HCT116 (cell line): Measurements from ENCODE around the gene TMEM209. TPM values are rescaled to one million over a fixed set of nuclear protein-coding genes. Genes with fewer than 3 reads are reported as not detected.

Source experiments
- ATAC-seq: fragments of 200-7000 bp; cut with Tn5 transposase; 2 replicates; pipeline ENCODE4 v1.9.1; 2020; ENCODE audit warnings: mild to moderate bottlenecking, moderate library complexity
- BruUV-seq: library from RNA; stranded (reverse); fragments of 400-500 nt; replicated peaks from 2 replicates; lab custom pipeline; 2021; lab: Mats Ljungman, UMichigan
- CTCF ChIA-PET: fragments of 300-600 bp; sonication (Branson Sonifier 250); formaldehyde crosslinking; loops from one replicate; lab custom pipeline; 2021; ENCODE audit warnings: antibody characterized with exemption; lab: Charles Lee
- POLR2A ChIA-PET: fragments of 300-600, 350-600 bp; sonication (Branson Sonifier 250); formaldehyde crosslinking; loops from one replicate; lab custom pipeline; 2021; ENCODE audit warnings: antibody characterized with exemption; lab: Charles Lee
- RAD21 ChIA-PET, 2 experiments: fragments of 300-600 bp; sonication (Branson Sonifier 250); formaldehyde crosslinking; loops; one replicate each; lab custom pipeline; 2023; ENCODE audit warnings: low total read pairs in 2 of 2; ENCODE audit not compliant: uncharacterized antibody in 2 of 2, unreplicated experiment in 2 of 2, low non-redundant PET in 1 of 2; lab: Charles Lee
- DNase-seq: peaks from one replicate; pipeline ENCODE4 v3.0.0-alpha.2; 2010; ENCODE audit warnings: low read depth, low spot score
- H2AFZ ChIP-seq: fragments of 200-600 bp; shearing (Covaris generic), sonication (generic); 2 replicates; pipeline ENCODE4 v1.6.1; 2017; ENCODE audit warnings: low read depth, mixed run types, mixed read lengths, antibody characterized with exemption, low read length; ENCODE audit not compliant: poor library complexity, severe bottlenecking
- H3K27ac ChIP-seq: 2 replicates; pipeline ENCODE4 v1.5.1; 2012; ENCODE audit warnings: low read depth, low read length
- H3K27me3 ChIP-seq: fragments of 200-600 bp; sonication (generic); 2 replicates; pipeline ENCODE4 v1.6.1; 2016; ENCODE audit warnings: mixed run types, low read length, mixed read lengths; ENCODE audit not compliant: insufficient read depth
- H3K36me3 ChIP-seq, 2 experiments: fragments of 200-500 bp in 1 of 2; fragments of 200-600 bp in 1 of 2; sonication (Bioruptor generic) in 1 of 2; sonication (generic) in 1 of 2; 2 replicates each; pipeline versions ENCODE4 v1.5.1 to v1.6.1; 2014 to 2016; ENCODE audit warnings: low read length in 2 of 2, inconsistent platforms in 1 of 2, mixed read lengths in 1 of 2, mixed run types in 1 of 2; ENCODE audit not compliant: insufficient read depth in 2 of 2, control insufficient read depth in 1 of 2
- H3K4me1 ChIP-seq, 2 experiments: fragments of 200-600 bp in 1 of 2; sonication (generic) in 1 of 2; 2 replicates each; pipeline versions ENCODE4 v1.5.1 to v1.6.1; 2012 to 2017; ENCODE audit warnings: low read length in 2 of 2, inconsistent platforms in 1 of 2, mild to moderate bottlenecking in 1 of 2, mixed read lengths in 1 of 2, mixed run types in 1 of 2, moderate library complexity in 1 of 2; ENCODE audit not compliant: insufficient read depth in 2 of 2, control insufficient read depth in 1 of 2
- H3K4me2 ChIP-seq: fragments of 200-600 bp; sonication (generic); 2 replicates; pipeline ENCODE4 v1.6.1; 2017; ENCODE audit warnings: mixed run types, low read length, mixed read lengths
- H3K4me3 ChIP-seq, 2 experiments: fragments of 200-600 bp in 1 of 2; sonication (generic) in 1 of 2; replicated peaks in 1 of 2; 2 replicates each; pipeline ENCODE4 v1.5.1; 2011 to 2016; ENCODE audit warnings: low read length in 2 of 2, control low read depth in 1 of 2, low read depth in 1 of 2, mild to moderate bottlenecking in 1 of 2, mixed read lengths in 1 of 2, mixed run types in 1 of 2
- H3K79me2 ChIP-seq: fragments of 200-600 bp; sonication (generic); 2 replicates; pipeline ENCODE4 v1.6.1; 2017; ENCODE audit warnings: mild to moderate bottlenecking, mixed run types, low read length, moderate library complexity, mixed read lengths; ENCODE audit not compliant: insufficient read depth
- H3K9ac ChIP-seq: fragments of 200-600 bp; sonication (generic); 2 replicates; pipeline ENCODE4 v1.6.1; 2016; ENCODE audit warnings: low read length, mixed read lengths
- H3K9me2 ChIP-seq: fragments of 200-600 bp; sonication (generic), shearing (Covaris generic); 2 replicates; pipeline ENCODE4 v1.6.1; 2017; ENCODE audit warnings: mixed run types, mild to moderate bottlenecking, moderate library complexity; ENCODE audit not compliant: insufficient read depth
- H3K9me3 ChIP-seq, 2 experiments: fragments of 200-500 bp in 1 of 2; fragments of 200-600 bp in 1 of 2; sonication (Bioruptor generic) in 1 of 2; sonication (generic) in 1 of 2; 2 replicates each; pipeline ENCODE4 v1.6.1; 2014 to 2017; ENCODE audit warnings: low read length in 2 of 2, mixed read lengths in 2 of 2, inconsistent platforms in 1 of 2, low read depth in 1 of 2, mild to moderate bottlenecking in 1 of 2, mixed run types in 1 of 2, moderate library complexity in 1 of 2; ENCODE audit not compliant: control insufficient read depth in 1 of 2, insufficient read depth in 1 of 2
- H4K20me1 ChIP-seq: fragments of 200-600 bp; sonication (generic), shearing (Covaris generic); 2 replicates; pipeline ENCODE4 v1.6.1; 2017; ENCODE audit warnings: mixed run types, mild to moderate bottlenecking, moderate library complexity; ENCODE audit not compliant: insufficient read depth
- CBX3 ChIP-seq: IDR thresholded peaks from 2 replicates; pipeline ENCODE4 v1.6.1; 2012; ENCODE audit warnings: low read depth
- RAD21 ChIP-seq: IDR thresholded peaks from 2 replicates; pipeline ENCODE4 v1.6.1; 2012; ENCODE audit warnings: low read depth, mild to moderate bottlenecking
- SRF ChIP-seq: IDR thresholded peaks from 2 replicates; pipeline ENCODE4 v1.6.1; 2012; ENCODE audit warnings: low read depth
- intact Hi-C: fragments of 100-400 bp; cut with micrococcal nuclease; formaldehyde crosslinking; loops from 2 replicates; pipeline ENCODE4 v1.10.0; 2022
- total RNA-seq: library from RNA; stranded (reverse); gene quantifications from one replicate; pipeline ENCODE4 v1.2.1, GENCODE V29; 2021; ENCODE audit not compliant: unreplicated experiment
- TF ChIP-seq, protein P1 (sequence below), 3 experiments: fragments of 200-600 bp in 1 of 3; sonication (generic) in 1 of 3; IDR thresholded peaks in 2 of 3; conservative IDR thresholded peaks in 1 of 3; 2 replicates each; pipeline ENCODE4 v1.5.1; 2012 to 2017; ENCODE audit warnings: low read depth in 2 of 3, low read length in 2 of 3, antibody characterized with exemption in 1 of 3, borderline replicate concordance in 1 of 3, control low read depth in 1 of 3, mild to moderate bottlenecking in 1 of 3, mixed read lengths in 1 of 3, mixed run types in 1 of 3, moderate library complexity in 1 of 3; ENCODE audit not compliant: insufficient read depth in 1 of 3

The TMEM209 gene
- total RNA-seq, 1 experiment from 2014 or later = 35.8 TPM

- no peak for ATAC-seq
- intact Hi-C loops = no loop called here
- no peak for DNase-seq
These were observed 13.8 kb upstream of the TMEM209 start for GRCh38 chr7:130218806-130219620.

GRCh38 chr7:130216750-130217149 is 11.5 kb upstream of the TMEM209 start:
- Histone ChIP-seq H3K4me2 (no peak overlapping the region), H3K4me1 (no peaks in the 10 kb centered on the region), H3K9me2 (no peaks in the 10 kb centered on the region), H4K20me1 (no peaks in the 10 kb centered on the region), H3K9me3 (no peaks in the 10 kb centered on the region), H3K27ac (no peak overlapping the region), H3K9ac (no peak overlapping the region), H2AFZ (no peak overlapping the region), H3K79me2 (no peaks in the 10 kb centered on the region), H3K36me3 (no peaks in the 10 kb centered on the region), H3K4me3 (no peak overlapping the region), H3K27me3 (no peaks in the 10 kb centered on the region)
- POLR2A ChIA-PET = no interaction called here
- CTCF ChIA-PET = interaction anchor here (1.0 kb wide), 2 partner anchors 11 to 21 kb away, joined by 3 read pairs; partner anchors contain the start of gene TMEM209
- RAD21 ChIA-PET = no interaction called here
- intact Hi-C loops = no loop called here
- DNase-seq (no peak), ATAC-seq (no peak; the same call in 1 of the 2 replicates)
- TF ChIP-seq, protein P1, sequence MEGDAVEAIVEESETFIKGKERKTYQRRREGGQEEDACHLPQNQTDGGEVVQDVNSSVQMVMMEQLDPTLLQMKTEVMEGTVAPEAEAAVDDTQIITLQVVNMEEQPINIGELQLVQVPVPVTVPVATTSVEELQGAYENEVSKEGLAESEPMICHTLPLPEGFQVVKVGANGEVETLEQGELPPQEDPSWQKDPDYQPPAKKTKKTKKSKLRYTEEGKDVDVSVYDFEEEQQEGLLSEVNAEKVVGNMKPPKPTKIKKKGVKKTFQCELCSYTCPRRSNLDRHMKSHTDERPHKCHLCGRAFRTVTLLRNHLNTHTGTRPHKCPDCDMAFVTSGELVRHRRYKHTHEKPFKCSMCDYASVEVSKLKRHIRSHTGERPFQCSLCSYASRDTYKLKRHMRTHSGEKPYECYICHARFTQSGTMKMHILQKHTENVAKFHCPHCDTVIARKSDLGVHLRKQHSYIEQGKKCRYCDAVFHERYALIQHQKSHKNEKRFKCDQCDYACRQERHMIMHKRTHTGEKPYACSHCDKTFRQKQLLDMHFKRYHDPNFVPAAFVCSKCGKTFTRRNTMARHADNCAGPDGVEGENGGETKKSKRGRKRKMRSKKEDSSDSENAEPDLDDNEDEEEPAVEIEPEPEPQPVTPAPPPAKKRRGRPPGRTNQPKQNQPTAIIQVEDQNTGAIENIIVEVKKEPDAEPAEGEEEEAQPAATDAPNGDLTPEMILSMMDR (IDR thresholded peaks at IDR 0.05 in 2 of 3, conservative IDR thresholded peaks at IDR 0.05 in 1 of 3; ENCODE audit: borderline replicate concordance in 1 of 3, insufficient read depth in 1 of 3, low read depth in 2 of 3, low read length in 2 of 3) = peak in 1 of 3 experiments; percentile 26; a peak in 1 of 6 replicates
- TF ChIP-seq SRF = no peak
- BruUV-seq = no TSS peak

More at GRCh38 chr7:130218806-130219620, 13.8 kb upstream of the TMEM209 start:
- Histone ChIP-seq H4K20me1 (no peaks in the 10 kb centered on the region), H3K36me3 (no peaks in the 10 kb centered on the region), H3K79me2 (no peaks in the 10 kb centered on the region), H3K9me3 (no peaks in the 10 kb centered on the region), H3K4me1 (no peaks in the 10 kb centered on the region), H3K9ac (no peak overlapping the region), H2AFZ (no peak overlapping the region), H3K9me2 (no peaks in the 10 kb centered on the region), H3K27ac (no peak overlapping the region), H3K4me2 (no peak overlapping the region), H3K27me3 (no peaks in the 10 kb centered on the region), H3K4me3 (no peak overlapping the region)
- ChIA-PET POLR2A (no interaction called here), RAD21 (no interaction called here), CTCF (interaction anchor here (0.6 kb wide), 1 partner anchor 147 kb away, joined by 3 read pairs; no protein-coding TSS in a partner anchor)
- no TSS peak for BruUV-seq
- no peak for TF ChIP-seq CBX3
- TF ChIP-seq RAD21 = no peak
